ENCODE results near the gene NPHS1.

- TF ChIP-seq POLR2AphosphoS5 (IDR thresholded peaks at IDR 0.05), result no peak
- no peak for TF ChIP-seq CTCF (IDR thresholded peaks at IDR 0.05)
Observed at GRCh38 chr19:35789195-35789977, 62.9 kb downstream of the NPHS1 start.

Measured in breast epithelium (tissue), 3 donors.